GM19438 (cell line): ENCODE data around the gene CAMK2A.

Experiments used
- ATAC-seq: cut with Tn5 transposase; IDR thresholded peaks from one replicate; pipeline ENCODE4 v1.9.1; 2021; ENCODE audit warnings: low read depth; ENCODE audit not compliant: unreplicated experiment

CAMK2A gene

DNA sequence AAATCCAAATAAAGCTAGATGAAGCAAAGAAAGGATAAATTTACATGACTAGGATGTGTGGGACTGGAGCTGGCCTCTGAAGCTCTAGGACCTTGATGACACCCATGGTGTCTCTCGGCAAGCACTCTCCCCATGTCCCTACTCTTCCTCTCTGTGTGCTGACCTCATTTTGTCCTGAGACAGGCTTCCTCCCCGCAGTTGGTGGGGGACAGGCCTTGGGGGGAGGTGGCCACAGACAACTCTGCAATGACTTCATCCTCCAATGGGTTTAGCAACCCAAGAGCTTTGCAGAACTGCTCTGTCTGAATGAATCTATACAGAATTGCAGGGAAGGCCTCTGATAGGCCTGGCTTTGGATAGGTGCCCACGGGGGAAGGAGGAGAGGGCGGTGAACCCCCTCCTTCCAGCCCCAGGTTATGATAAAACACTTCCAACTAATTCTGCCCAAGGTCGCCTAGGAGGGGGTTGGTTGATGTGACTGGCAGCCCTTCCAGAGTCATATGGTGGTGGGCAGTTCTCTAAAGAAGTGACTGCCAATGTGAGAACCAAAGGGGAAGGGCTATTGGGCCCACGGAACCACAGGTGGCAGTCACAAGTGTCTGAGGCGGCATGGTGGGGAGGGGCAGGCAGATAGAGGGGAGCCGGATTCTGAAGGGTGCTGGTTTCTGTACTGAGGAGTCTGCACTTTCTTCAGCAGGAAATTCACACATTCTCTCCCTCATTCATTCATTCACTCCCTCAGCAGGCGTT is 93.7 kb downstream of the CAMK2A start:
- no peak for ATAC-seq

DNA sequence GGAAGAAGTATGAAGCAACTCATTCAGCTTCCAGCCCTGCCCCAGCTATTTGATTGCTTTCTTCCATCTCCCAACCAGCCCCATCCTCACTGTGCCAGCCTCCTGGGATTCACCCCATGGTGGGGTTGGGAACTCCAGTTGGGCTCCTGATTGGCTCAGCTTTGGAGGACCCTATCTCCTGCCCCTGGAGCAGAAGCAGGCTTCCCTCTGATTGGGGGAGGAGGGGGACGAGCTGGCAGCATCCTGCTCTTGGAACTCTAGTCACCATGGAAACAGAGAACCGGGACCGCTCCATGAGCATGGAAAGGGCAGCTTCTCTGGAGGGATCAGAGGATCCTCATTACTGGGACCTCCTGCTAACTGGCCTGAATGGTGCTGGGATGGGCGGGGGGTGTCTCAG is 97.1 kb downstream of the CAMK2A start:
- ATAC-seq: no peak

- ATAC-seq: no peak
These were observed 98.6 kb downstream of the CAMK2A start for GRCh38 chr5:150190987-150191386.

- ATAC-seq: no peak
These were observed 99.0 kb downstream of the CAMK2A start for GRCh38 chr5:150190503-150190979.

DNA sequence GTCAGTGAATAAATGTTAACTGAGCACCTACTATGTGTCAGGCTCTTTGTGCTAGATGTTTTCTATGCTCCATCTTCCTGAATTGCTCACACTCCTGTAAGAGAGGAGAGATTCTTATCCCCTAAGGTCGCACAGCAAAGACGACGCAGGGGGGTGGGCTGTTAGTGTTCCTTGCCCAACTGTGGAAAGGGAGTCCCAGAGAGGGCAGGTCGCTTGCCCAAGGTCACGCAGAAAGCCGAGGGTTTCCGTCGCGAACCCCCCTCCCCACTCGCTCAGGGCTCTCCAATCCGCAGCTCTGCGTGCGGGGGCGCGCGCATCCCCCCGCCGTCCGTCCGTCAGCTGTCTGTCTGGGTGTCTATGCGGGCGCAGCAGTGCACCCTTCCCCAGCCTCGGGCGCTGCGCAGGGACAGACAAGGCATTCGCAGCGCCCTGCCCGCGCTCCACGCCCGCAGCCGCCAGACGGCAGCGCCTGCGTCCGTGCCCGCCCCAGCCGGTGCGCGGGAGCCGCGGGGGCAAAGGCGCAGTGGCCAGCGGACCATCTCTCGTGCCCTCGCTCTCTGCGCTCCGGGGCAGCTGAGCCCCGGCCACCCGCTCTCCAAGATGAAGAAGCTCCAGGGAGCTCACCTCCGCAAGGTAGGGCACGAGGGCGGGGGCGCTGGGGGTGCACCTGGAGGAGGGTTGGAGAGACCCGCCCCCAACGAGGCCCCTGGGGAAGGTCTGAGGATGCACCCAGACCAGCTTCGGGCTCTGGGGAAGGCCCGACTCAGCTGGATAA is 99.7 kb downstream of the CAMK2A start, which contains the start of gene SLC6A7:
TSS of gene SLC6A7 (plus strand) at position 335 of the 775 bp plus-strand sequence. CDS start at position 601, 266 bp downstream.
- ATAC-seq: no peak

DNA sequence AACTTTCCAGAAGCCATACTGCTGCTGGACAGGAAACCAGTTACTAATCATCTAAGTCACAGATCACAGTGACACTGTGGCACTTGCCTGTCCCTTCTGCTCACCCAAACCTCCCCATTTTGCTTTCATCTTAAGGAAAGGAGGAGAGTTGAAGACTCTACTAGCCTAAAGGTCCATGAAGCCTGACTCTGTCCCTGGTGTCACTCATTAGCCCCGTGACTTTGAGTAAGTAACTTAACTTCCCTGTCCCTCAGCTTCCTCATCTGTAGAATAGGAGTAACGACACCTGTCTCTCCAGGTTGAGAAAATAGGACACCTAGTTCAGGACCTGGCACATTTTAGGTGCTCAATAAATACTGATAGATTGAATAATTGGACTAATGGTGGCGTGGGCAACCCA is 100.2 kb downstream of the CAMK2A start:
- no peak for ATAC-seq

DNA sequence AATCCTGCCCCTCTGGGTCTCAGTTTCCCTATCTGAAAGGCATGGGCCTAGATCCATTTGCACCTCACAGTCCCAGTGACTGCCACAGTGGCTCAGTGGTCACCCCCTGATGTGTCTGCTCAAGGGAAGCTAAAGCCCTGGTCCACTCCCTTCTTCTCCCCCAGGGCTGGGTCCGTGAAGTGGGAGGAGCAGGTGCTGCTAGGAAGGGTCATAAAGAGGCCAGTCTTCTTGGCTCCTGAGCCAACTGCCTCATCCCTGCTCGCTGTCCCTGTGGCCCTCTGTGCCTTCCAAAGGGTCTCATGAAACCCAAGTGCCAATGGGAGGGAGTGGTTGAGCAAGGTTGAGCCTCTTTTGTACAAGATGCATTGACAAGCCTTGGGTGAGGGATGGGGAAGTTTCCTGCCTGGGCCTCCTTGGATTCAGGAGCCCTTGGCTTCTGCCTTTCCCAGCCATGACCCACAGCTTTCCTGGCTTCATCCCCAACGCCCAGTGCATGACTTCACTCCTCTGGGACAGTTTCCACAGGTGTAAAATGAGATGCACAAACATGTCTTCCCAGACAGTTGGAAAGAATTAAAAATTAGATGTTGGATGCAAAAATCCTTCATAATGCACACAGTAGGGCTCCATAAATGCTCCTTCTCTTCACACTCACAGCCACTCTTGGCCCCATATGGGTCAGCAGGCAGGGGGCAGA is 101.3 kb downstream of the CAMK2A start:
- no peak for ATAC-seq

DNA sequence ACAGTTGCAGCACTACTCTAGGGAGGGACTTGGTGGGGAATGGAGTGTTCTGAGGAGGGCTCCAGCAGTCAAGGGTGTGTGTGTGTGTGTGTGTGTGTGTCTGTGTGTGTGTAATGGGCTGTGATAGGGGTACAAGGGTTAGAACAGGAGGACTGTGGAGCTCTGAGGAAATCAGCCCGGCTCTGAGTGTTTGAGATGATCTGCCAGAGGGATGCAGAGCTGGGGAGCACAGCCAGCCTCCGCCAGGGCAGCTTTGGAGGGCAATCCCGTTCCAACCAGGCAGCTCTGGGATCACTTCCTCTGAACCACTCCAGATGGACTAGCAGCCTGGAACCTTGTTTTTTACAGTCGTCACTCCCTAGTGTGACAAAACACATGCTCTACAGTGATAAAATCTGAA is 102.7 kb downstream of the CAMK2A start:
- ATAC-seq: no peak

- ATAC-seq: no peak
These were observed 103.4 kb downstream of the CAMK2A start for GRCh38 chr5:150186137-150186536.

DNA sequence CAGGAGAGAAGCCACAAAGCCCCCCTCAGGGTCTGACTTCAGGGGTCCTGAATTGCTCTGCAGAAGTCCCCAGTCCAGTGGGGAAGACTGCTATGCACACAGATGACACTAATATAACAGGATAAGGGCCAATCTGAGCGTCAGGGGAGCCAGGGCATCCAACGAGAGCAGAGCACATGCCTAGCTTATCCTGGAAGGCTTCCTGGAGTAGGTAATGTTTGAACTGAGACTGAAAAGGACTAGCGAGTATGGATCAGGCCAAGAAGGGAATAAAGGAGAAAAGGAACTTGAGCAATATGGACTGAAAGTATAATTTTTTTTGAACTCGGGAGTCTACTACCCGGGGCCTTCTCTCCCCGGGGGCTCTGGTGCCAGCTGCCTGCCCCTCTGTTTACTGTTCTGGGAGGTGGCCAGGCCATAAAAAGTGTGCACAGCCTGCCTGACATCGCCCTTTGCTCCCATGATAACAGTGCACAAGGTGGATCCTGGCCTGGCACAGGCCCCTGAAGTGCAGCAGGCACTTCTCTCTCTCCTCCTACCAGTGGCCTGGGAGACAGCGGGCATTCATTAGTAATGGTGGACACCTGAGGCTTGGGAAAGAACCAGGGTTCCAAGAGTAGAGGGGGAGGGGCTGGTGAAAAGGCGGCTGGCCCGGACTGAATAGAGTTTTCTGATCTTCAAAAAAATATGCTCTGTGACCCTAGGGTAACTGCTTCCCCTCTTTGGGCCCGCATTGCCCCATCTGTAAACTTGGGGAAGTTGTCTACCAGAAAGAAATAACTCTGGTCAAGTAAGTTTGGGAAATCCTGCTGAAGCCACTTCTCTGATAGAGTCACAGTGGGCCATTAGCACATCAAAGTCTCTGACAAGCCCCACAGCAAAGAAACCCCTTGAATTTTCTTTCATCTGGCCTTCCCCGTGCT is 104.3 kb downstream of the CAMK2A start:
- ATAC-seq: no peak

GRCh38 chr5:150184006-150184405 is 105.6 kb downstream of the CAMK2A start:
- ATAC-seq: no peak

DNA sequence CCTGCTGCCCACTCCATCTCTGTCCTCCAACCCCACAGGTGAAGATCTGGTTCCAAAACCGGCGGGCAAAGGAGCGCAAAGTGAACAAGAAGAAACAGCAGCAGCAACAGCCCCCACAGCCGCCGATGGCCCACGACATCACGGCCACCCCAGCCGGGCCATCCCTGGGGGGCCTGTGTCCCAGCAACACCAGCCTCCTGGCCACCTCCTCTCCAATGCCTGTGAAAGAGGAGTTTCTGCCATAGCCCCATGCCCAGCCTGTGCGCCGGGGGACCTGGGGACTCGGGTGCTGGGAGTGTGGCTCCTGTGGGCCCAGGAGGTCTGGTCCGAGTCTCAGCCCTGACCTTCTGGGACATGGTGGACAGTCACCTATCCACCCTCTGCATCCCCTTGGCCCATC is 106.1 kb downstream of the CAMK2A start:
- ATAC-seq: no peak

- no peak for ATAC-seq
These were observed 106.8 kb downstream of the CAMK2A start for GRCh38 chr5:150182774-150183173.

DNA sequence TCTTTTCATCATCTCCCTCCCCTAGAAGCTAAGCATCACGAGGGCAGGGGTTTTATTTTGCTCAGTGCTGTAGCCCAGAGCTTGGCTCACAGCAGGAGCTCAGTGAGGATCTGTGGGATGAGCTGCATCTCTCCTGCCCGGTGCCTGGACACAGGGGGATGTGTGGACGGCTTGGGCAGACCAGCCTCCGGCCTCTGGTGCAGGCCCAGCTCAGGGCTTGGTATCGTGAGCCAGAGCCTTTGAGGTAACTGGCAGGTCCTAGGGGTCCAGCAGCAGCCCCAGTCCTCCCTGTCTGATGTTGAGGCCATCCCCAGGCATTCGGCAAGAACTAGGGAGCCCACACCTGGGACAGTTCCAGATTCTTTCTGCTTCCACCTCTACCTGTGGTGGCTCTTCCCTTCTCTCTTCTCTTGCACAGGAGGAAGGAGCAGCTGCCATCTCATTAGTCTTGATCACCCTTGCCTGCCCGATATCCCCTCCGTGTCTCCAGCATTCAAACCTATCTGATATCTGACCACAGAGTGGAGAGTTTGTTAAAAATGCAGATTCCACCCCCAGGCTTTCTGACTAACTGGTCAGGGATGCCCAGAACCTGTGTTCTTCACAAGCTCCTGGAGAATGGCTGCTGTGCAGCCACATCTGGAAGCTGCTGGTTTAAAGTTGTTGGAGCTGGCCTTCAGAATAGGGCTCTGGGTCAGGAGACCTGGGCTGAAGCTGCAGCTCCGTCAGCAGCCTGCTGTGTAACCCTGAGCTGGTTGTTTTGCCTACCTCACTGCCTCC is 107.6 kb downstream of the CAMK2A start:
- no peak for ATAC-seq

GRCh38 chr5:150181027-150181426 is 108.5 kb downstream of the CAMK2A start:
- ATAC-seq: no peak

DNA sequence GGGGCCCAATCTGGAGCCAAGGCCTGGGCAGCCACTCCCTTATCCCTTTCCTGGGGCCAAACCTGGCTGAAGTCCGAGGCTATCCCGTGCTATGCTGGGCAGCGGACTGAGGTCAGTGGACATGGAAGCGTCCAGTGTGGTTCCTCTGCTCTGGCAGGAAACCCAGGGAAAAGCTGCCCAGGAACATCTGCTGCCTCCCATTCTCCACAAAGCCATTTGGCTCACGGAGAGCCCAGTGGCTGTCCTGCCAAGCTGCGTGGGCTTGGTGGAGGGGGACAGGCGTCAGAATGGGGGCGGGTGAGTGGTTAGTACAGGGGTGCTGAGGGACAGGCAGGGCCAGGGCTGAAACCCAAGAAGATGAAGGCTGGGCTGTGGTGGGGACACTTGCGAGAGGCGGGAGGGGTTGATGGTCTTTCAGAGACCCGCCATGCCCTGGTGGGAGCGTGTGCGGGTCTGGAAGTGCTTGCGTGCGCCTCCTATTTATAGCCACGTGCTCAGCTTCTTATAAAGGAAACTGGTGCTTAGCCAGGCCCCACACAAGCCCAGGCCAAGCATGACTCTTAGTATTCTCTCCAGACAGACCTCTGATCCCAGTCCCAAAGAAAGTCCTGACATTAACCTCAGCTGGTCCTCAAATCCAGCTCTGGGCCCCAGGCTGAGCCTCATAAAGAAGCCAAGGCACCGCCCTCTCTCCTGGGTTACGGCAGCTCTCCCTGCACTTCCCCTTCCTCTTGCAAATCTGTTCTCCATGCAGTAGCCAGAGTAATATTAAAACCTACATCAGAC is 109.1 kb downstream of the CAMK2A start:
- ATAC-seq: no peak

GRCh38 chr5:150179019-150179620 is 110.5 kb downstream of the CAMK2A start:
- no peak for ATAC-seq

DNA sequence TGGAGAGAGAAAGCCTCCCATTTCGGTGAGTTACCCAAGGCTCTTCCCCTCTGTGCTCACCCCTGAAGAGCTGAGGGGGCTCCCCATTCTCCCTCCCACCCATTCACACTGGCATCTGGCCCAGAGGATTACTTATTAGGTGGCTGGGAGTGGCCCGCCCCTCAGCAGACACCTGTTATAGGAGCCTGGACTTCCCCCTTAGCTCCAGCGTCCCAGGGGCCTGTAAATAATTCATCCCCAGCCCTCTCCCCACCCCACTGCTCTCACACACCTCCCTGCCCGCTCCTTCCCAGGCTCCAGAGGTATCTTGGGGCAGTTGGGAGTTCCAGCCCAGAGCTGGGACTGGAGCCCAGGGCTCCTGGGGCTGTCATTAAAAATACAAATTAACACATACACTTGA is 111.3 kb downstream of the CAMK2A start:
- ATAC-seq: peak; percentile 58
